HepG2 (cell line): ENCODE measurements around the gene FAM32A. TPM values are rescaled to one million over a fixed set of nuclear protein-coding genes. Genes with fewer than 3 reads are reported as not detected.

ENCODE experiments used
- ATAC-seq: fragments of 200-7000 bp; cut with Tn5 transposase; 3 replicates; pipeline ENCODE4 v1.9.1; 2020; ENCODE audit warnings: mild to moderate bottlenecking, moderate library complexity
- BruUV-seq: library from RNA; stranded (reverse); fragments of 400-500 nt; replicated peaks from 2 replicates; lab custom pipeline; 2021; lab: Mats Ljungman, UMichigan
- CTCF ChIA-PET: fragments of 300-600 bp; formaldehyde crosslinking; extraction: SDS; loops from one replicate; lab custom pipeline; 2021; ENCODE audit warnings: low total read pairs, inconsistent platforms, low intra/inter-chr PET ratio; lab: Yijun Ruan, JAX
- POLR2A ChIA-PET: fragments of 350-600 bp; sonication (Branson Sonifier 250); formaldehyde crosslinking; loops from one replicate; lab custom pipeline; 2020; ENCODE audit warnings: antibody characterized with exemption, inconsistent platforms; lab: Yijun Ruan, JAX
- DNase-seq: peaks from one replicate; pipeline ENCODE4 v3.0.0-alpha.2; 2015; ENCODE audit warnings: low spot score
- FAIRE-seq: peaks from 3 replicates; lab custom pipeline; 2011; peaks lifted over from hg19 to GRCh38; lab: Jason Lieb, UNC
- H2AFZ ChIP-seq: one replicate; pipeline ENCODE4 v1.6.1; 2011; ENCODE audit warnings: low read length, inconsistent platforms
- H3K27ac ChIP-seq: fragments of 300-600 bp; 3 replicates; pipeline ENCODE4 v1.8.0; 2011; ENCODE audit warnings: mixed run types, mild to moderate bottlenecking, mixed read lengths, low read length, inconsistent platforms; ENCODE audit not compliant: insufficient read depth; ENCODE audit errors: extremely low read length
- H3K27me3 ChIP-seq, 2 experiments: fragments of 200-600 bp in 1 of 2; 2 replicates in 1 of 2; 3 replicates in 1 of 2; pipeline versions ENCODE4 v1.6.0 to v1.8.0; 2011; ENCODE audit warnings: low read length in 2 of 2, mild to moderate bottlenecking in 2 of 2, moderate library complexity in 2 of 2, inconsistent platforms in 1 of 2; ENCODE audit not compliant: insufficient read depth in 2 of 2, control insufficient read depth in 1 of 2
- H3K36me3 ChIP-seq, 2 experiments: fragments of 200-600 bp in 1 of 2; replicated peaks in 1 of 2; 2 replicates in 1 of 2; 3 replicates in 1 of 2; pipeline versions ENCODE4 v1.5.1 to v1.8.0; 2011; ENCODE audit warnings: low read length in 2 of 2, inconsistent platforms in 1 of 2; ENCODE audit not compliant: insufficient read depth in 2 of 2, control insufficient read depth in 1 of 2
- H3K4me1 ChIP-seq: 2 replicates; pipeline ENCODE4 v1.5.1; 2012; ENCODE audit warnings: low read length, inconsistent platforms; ENCODE audit not compliant: insufficient read depth
- H3K4me2 ChIP-seq: 2 replicates; pipeline ENCODE4 v1.6.0; 2011; ENCODE audit warnings: low read depth, low read length, inconsistent platforms
- H3K4me3 ChIP-seq, 3 experiments: fragments of 200-600 bp in 1 of 3; sonication (generic), shearing (Covaris generic) in 1 of 3; replicated peaks in 1 of 3; 2 replicates each; pipeline ENCODE4 v1.5.1; 2011 to 2016; ENCODE audit warnings: low read length in 3 of 3, inconsistent platforms in 2 of 3, low read depth in 2 of 3, mild to moderate bottlenecking in 2 of 3, control low read depth in 1 of 3, mixed read lengths in 1 of 3; ENCODE audit not compliant: insufficient read depth in 1 of 3
- H3K79me2 ChIP-seq: one replicate; pipeline ENCODE4 v1.6.1; 2011; ENCODE audit warnings: low read length, inconsistent platforms; ENCODE audit not compliant: insufficient read depth
- H3K9ac ChIP-seq: 2 replicates; pipeline ENCODE4 v1.6.0; 2011; ENCODE audit warnings: mild to moderate bottlenecking, low read depth, low read length, inconsistent platforms; ENCODE audit not compliant: insufficient read depth
- H3K9me3 ChIP-seq: 2 replicates; pipeline ENCODE4 v1.5.1; 2012; ENCODE audit warnings: mild to moderate bottlenecking, low read length
- H4K20me1 ChIP-seq: 2 replicates; pipeline ENCODE4 v1.6.0; 2011; ENCODE audit warnings: inconsistent platforms, mild to moderate bottlenecking, low read length, moderate library complexity; ENCODE audit not compliant: insufficient read depth
- KMT2A ChIP-seq: sonication (generic); formaldehyde crosslinking; IDR thresholded peaks from 2 replicates; pipeline ENCODE4 v1.4.0; 2020; ENCODE audit warnings: missing genetic modification reagents
- RXRB ChIP-seq: IDR thresholded peaks from 2 replicates; pipeline ENCODE4 v1.6.1; 2016; ENCODE audit warnings: borderline replicate concordance, missing genetic modification reagents, missing compliant biosample characterization
- ZNF362 ChIP-seq: sonication (generic); formaldehyde crosslinking; IDR thresholded peaks from 2 replicates; pipeline ENCODE4 v1.4.0; 2020; ENCODE audit warnings: missing genetic modification reagents, mild to moderate bottlenecking, borderline replicate concordance
- ZNF768 ChIP-seq: sonication (generic); formaldehyde crosslinking; IDR thresholded peaks from 2 replicates; pipeline ENCODE4 v1.4.0; 2020; ENCODE audit warnings: missing genetic modification reagents
- WGBS: methylation state at CpG from one replicate; pipeline ENCODE4 v1.1.6; 2017; ENCODE audit warnings: low lambda C conversion rate; 5-methylcytosine and 5-hydroxymethylcytosine counted together
- in situ Hi-C: cut with HindIII; loops from 2 replicates; pipeline ENCODE4 v1.10.0; 2017; ENCODE audit warnings: low pct_unique_long_range_greater_than_20kb; ENCODE audit not compliant: extremely low pct_ligation_motif_present
- intact Hi-C: fragments of 100-400 bp; cut with micrococcal nuclease; formaldehyde crosslinking; loops from one replicate; pipeline ENCODE4 v1.10.0; 2022; ENCODE audit not compliant: unreplicated experiment
- polyA plus RNA-seq, 8 experiments: library from polyadenylated mRNA; depleted of rRNA in 3 of 8; stranded (reverse) in 7 of 8; unstranded in 1 of 8; fragments of >200 nt; fragmentation: Illumina TruSeq in 4 of 8; extraction: Trizol in 4 of 8; gene quantifications; 2 replicates each; pipeline versions ENCODE4 v1.2.1 to v1.2.3, GENCODE V29; 2011 to 2016; ENCODE audit warnings: low read depth in 4 of 8, missing spikeins in 1 of 8, mixed read lengths in 1 of 8; ENCODE audit not compliant: insufficient read depth in 1 of 8
- total RNA-seq, 5 experiments: library from RNA; depleted of rRNA; stranded (reverse); fragments of >200 nt; fragmentation: Illumina TruSeq; extraction: Trizol; gene quantifications; 2 replicates each; pipeline ENCODE4 v1.2.3, GENCODE V29; 2016; ENCODE audit warnings: low read depth in 1 of 5

The FAM32A gene
- total and polyA plus RNA-seq, 2 of the 13 experiments (the other 11 are each of a cell fraction or from before 2014, with no cell fraction given) = 85.8 to 86.2 TPM

GRCh38 chr19:16148443-16149229 is 36.6 kb upstream of the FAM32A start:
- no peak overlapping the region for H3K9ac ChIP-seq
- H3K27me3 ChIP-seq = no peaks in the 10 kb centered on the region
- H3K9me3 ChIP-seq = no peaks in the 10 kb centered on the region
- H3K27ac ChIP-seq = no peak overlapping the region
- no peak for TF ChIP-seq ZNF362 (CRISPR knock-in tag)
- peak; percentile 83 for TF ChIP-seq ZNF768 (CRISPR knock-in tag)
- BruUV-seq = no TSS peak
- H3K4me2 ChIP-seq = no peak overlapping the region
- intact Hi-C loops (no loop called here), in situ Hi-C loops (no loop called here)
- H3K4me1 ChIP-seq = peaks cover 16% of the 10 kb centered on the region
- ATAC-seq (no peak), FAIRE-seq (no peak), DNase-seq (no peak)
- WGBS = 96% methylated on average over 4 of the region's 8 CpGs
- no peaks in the 10 kb centered on the region for H4K20me1 ChIP-seq
- H3K36me3 ChIP-seq = no peaks in the 10 kb centered on the region
- no peak overlapping the region for H3K4me3 ChIP-seq
- ChIA-PET CTCF (no interaction called here), POLR2A (no interaction called here)
- H3K79me2 ChIP-seq = no peaks in the 10 kb centered on the region
- H2AFZ ChIP-seq = no peak overlapping the region

GRCh38 chr19:16153582-16154336 is 31.5 kb upstream of the FAM32A start:
- Histone ChIP-seq H3K79me2 (no peaks in the 10 kb centered on the region), H2AFZ (no peak overlapping the region), H3K27ac (no peak overlapping the region), H3K4me3 (no peak overlapping the region), H3K36me3 (no peaks in the 10 kb centered on the region; a peak in 1 of 5 replicates), H3K4me1 (no peaks in the 10 kb centered on the region), H4K20me1 (no peaks in the 10 kb centered on the region), H3K9ac (no peak overlapping the region), H3K9me3 (no peaks in the 10 kb centered on the region), H3K27me3 (no peaks in the 10 kb centered on the region), H3K4me2 (no peak overlapping the region)
- POLR2A ChIA-PET = interaction anchor here (1.6 kb wide), 1 partner anchor 9 kb away, joined by 4 read pairs; no protein-coding TSS in a partner anchor
- in situ Hi-C loops (loop anchor here (25.0 kb wide), 1 partner anchor 516 kb away; the partner anchor contains the start of gene CYP4F3), intact Hi-C loops (no loop called here)
- FAIRE-seq = no peak
- TF ChIP-seq RXRB (no peak), KMT2A (CRISPR knock-in tag) (no peak)
- no peak for DNase-seq
- 87% methylated on average over 8 of the region's 11 CpGs for WGBS
- CTCF ChIA-PET = no interaction called here
- no peak for ATAC-seq
- no TSS peak for BruUV-seq
